ENCODE measurements around the gene SLC16A8. TPM values are rescaled to one million over a fixed set of nuclear protein-coding genes. Genes with fewer than 3 reads are reported as not detected.

SLC16A8 gene
- polyA plus RNA-seq, 1 donor (not counting 4 experiments of a cell fraction or from before 2014, with no cell fraction given), result not detected

- Histone ChIP-seq H3K79me2 (ENCODE audit: control insufficient read depth, insufficient read depth, low read length) (no peaks in the 10 kb centered on the region), H3K27me3 (ENCODE audit: control insufficient read depth, extremely low read depth, insufficient read depth, low read length) (no peaks in the 10 kb centered on the region), H3K9ac (ENCODE audit: control insufficient read depth, extremely low read depth, insufficient read depth, low read length) (no peak overlapping the region), H3K4me3 (ENCODE audit: control insufficient read depth in 2 of 3, extremely low read depth in 1 of 3, insufficient read depth in 2 of 3, low read depth in 1 of 3, low read length in 3 of 3) (no peak overlapping the region), H3K9me3 (ENCODE audit: control insufficient read depth, low read depth, low read length) (no peaks in the 10 kb centered on the region), H2AFZ (ENCODE audit: control insufficient read depth, low read length) (no peak overlapping the region), H3K4me2 (ENCODE audit: control insufficient read depth, extremely low read depth, insufficient read depth, low read depth, low read length) (no peak overlapping the region), H4K20me1 (ENCODE audit: control insufficient read depth, extremely low read depth, insufficient read depth, low read length) (no peaks in the 10 kb centered on the region), H3K4me1 (ENCODE audit: control insufficient read depth, extremely low read depth, insufficient read depth, low read length) (no peaks in the 10 kb centered on the region), H3K36me3 (ENCODE audit: control insufficient read depth in 2 of 2, extremely low read depth in 1 of 2, insufficient read depth in 2 of 2, low read length in 2 of 2) (peaks cover 17% of the 10 kb centered on the region in 2 experiments), H3K27ac (ENCODE audit: control insufficient read depth, insufficient read depth, low read length) (no peak overlapping the region), H3K9me1 (ENCODE audit: control insufficient read depth, extremely low read depth, insufficient read depth, low read length) (no peaks in the 10 kb centered on the region)
- dilution Hi-C loops (cut with MboI; ENCODE audit: extremely low pct_ligation_motif_present, low sequenced_read_pairs), result no loop called here
- TF ChIP-seq, protein P1, sequence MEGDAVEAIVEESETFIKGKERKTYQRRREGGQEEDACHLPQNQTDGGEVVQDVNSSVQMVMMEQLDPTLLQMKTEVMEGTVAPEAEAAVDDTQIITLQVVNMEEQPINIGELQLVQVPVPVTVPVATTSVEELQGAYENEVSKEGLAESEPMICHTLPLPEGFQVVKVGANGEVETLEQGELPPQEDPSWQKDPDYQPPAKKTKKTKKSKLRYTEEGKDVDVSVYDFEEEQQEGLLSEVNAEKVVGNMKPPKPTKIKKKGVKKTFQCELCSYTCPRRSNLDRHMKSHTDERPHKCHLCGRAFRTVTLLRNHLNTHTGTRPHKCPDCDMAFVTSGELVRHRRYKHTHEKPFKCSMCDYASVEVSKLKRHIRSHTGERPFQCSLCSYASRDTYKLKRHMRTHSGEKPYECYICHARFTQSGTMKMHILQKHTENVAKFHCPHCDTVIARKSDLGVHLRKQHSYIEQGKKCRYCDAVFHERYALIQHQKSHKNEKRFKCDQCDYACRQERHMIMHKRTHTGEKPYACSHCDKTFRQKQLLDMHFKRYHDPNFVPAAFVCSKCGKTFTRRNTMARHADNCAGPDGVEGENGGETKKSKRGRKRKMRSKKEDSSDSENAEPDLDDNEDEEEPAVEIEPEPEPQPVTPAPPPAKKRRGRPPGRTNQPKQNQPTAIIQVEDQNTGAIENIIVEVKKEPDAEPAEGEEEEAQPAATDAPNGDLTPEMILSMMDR (optimal IDR thresholded peaks at IDR 0.05 in 1 of 3, IDR thresholded peaks at IDR 0.05 in 1 of 3, conservative IDR thresholded peaks at IDR 0.05 in 1 of 3; ENCODE audit: extremely low read depth in 1 of 3, insufficient read depth in 2 of 3, low read length in 3 of 3), result peak; percentile 53 to 89 (median 89)
- no peak for TF ChIP-seq EZH2 (IDR thresholded peaks at IDR 0.05; ENCODE audit: low read length)
- DNase-seq (ENCODE audit: low read depth, low spot score) (peak; percentile 19), FAIRE-seq (no peak)
Measured at GRCh38 chr22:38074181-38075104, 9.5 kb downstream of the SLC16A8 start.

GRCh38 chr22:38073150-38074130 lies 10.5 kb downstream of the SLC16A8 start:
- Histone ChIP-seq H3K36me3 (ENCODE audit: control insufficient read depth in 2 of 2, extremely low read depth in 1 of 2, insufficient read depth in 2 of 2, low read length in 2 of 2) (peaks cover 17 to 21% of the 10 kb centered on the region in 2 experiments), H2AFZ (ENCODE audit: control insufficient read depth, low read length) (no peak overlapping the region), H3K4me3 (ENCODE audit: control insufficient read depth in 2 of 3, extremely low read depth in 1 of 3, insufficient read depth in 2 of 3, low read depth in 1 of 3, low read length in 3 of 3) (no peak overlapping the region), H3K4me1 (ENCODE audit: control insufficient read depth, extremely low read depth, insufficient read depth, low read length) (no peaks in the 10 kb centered on the region), H3K4me2 (ENCODE audit: control insufficient read depth, extremely low read depth, insufficient read depth, low read depth, low read length) (no peak overlapping the region), H3K79me2 (ENCODE audit: control insufficient read depth, insufficient read depth, low read length) (no peaks in the 10 kb centered on the region), H3K9me3 (ENCODE audit: control insufficient read depth, low read depth, low read length) (no peaks in the 10 kb centered on the region), H3K9me1 (ENCODE audit: control insufficient read depth, extremely low read depth, insufficient read depth, low read length) (no peaks in the 10 kb centered on the region), H4K20me1 (ENCODE audit: control insufficient read depth, extremely low read depth, insufficient read depth, low read length) (no peaks in the 10 kb centered on the region), H3K9ac (ENCODE audit: control insufficient read depth, extremely low read depth, insufficient read depth, low read length) (no peak overlapping the region), H3K27me3 (ENCODE audit: control insufficient read depth, extremely low read depth, insufficient read depth, low read length) (no peaks in the 10 kb centered on the region), H3K27ac (ENCODE audit: control insufficient read depth, insufficient read depth, low read length) (no peak overlapping the region)
- FAIRE-seq (no peak), DNase-seq (ENCODE audit: low read depth, low spot score) (no peak)
- no peak for TF ChIP-seq EZH2 (IDR thresholded peaks at IDR 0.05; ENCODE audit: low read length)
- TF ChIP-seq, protein P1 (optimal IDR thresholded peaks at IDR 0.05 in 1 of 3, IDR thresholded peaks at IDR 0.05 in 1 of 3, conservative IDR thresholded peaks at IDR 0.05 in 1 of 3; ENCODE audit: extremely low read depth in 1 of 3, insufficient read depth in 2 of 3, low read length in 3 of 3), result no peak
- dilution Hi-C loops (cut with MboI; ENCODE audit: extremely low pct_ligation_motif_present, low sequenced_read_pairs), result no loop called here

Data from keratinocyte (primary cell).